Brain microvascular endothelial cell (primary cell): Measurements from ENCODE around the gene FADS1.

ENCODE experiments used
- DNase-seq: peaks from one replicate; pipeline ENCODE4 v3.0.0-alpha.2; 2020
- H3K27ac ChIP-seq: fragments of 250-450 bp; sonication (Bioruptor Pico); 2 replicates; pipeline ENCODE4 v1.5.1; 2020; ENCODE audit warnings: mild to moderate bottlenecking, moderate library complexity
- H3K27me3 ChIP-seq: fragments of 250-450 bp; sonication (Bioruptor Pico); replicated peaks from 2 replicates; pipeline ENCODE4 v1.5.1; 2020; ENCODE audit warnings: mild to moderate bottlenecking
- H3K36me3 ChIP-seq: fragments of 250-450 bp; sonication (Bioruptor Pico); replicated peaks from 2 replicates; pipeline ENCODE4 v1.5.1; 2020; ENCODE audit warnings: mild to moderate bottlenecking
- H3K4me3 ChIP-seq: 2 replicates; pipeline ENCODE4 v1.5.1; 2011; ENCODE audit warnings: low read depth, mild to moderate bottlenecking, control low read depth, low read length, moderate library complexity
- CTCF ChIP-seq: IDR thresholded peaks from 2 replicates; pipeline ENCODE4 v1.5.1; 2011; ENCODE audit warnings: low read depth, mild to moderate bottlenecking, moderate library complexity, low read length, control low read depth, inconsistent platforms; ENCODE audit errors: missing control alignments
- in situ Hi-C: cut with HindIII; loops from 2 replicates; pipeline ENCODE4 v1.10.0; 2017; ENCODE audit warnings: low sequenced_read_pairs, low pct_ligation_motif_present

The FADS1 gene

GRCh38 chr11:61763930-61764605 lies 52.7 kb downstream of the FADS1 start:
- no peaks in the 10 kb centered on the region for H3K36me3 ChIP-seq
- no peaks in the 10 kb centered on the region for H3K27me3 ChIP-seq
- no peak overlapping the region for H3K4me3 ChIP-seq
- no peak overlapping the region for H3K27ac ChIP-seq
- no peak for DNase-seq
- in situ Hi-C loops: no loop called here
- TF ChIP-seq CTCF: no peak

- in situ Hi-C loops: no loop called here
- H3K36me3 ChIP-seq: no peaks in the 10 kb centered on the region
- TF ChIP-seq CTCF: no peak
- no peak for DNase-seq
- no peak overlapping the region for H3K27ac ChIP-seq
- no peak overlapping the region for H3K4me3 ChIP-seq
- no peaks in the 10 kb centered on the region for H3K27me3 ChIP-seq
Measured at GRCh38 chr11:61762798-61763197, 54.0 kb downstream of the FADS1 start.

GRCh38 chr11:61762223-61762615 lies 54.6 kb downstream of the FADS1 start:
- Histone ChIP-seq H3K27me3 (no peaks in the 10 kb centered on the region), H3K36me3 (no peaks in the 10 kb centered on the region), H3K4me3 (no peak overlapping the region), H3K27ac (no peak overlapping the region)
- in situ Hi-C loops: no loop called here
- TF ChIP-seq CTCF: no peak
- DNase-seq: no peak

GRCh38 chr11:61761440-61762222 lies 55.2 kb downstream of the FADS1 start:
- DNase-seq: no peak
- Histone ChIP-seq H3K27ac (no peak overlapping the region), H3K27me3 (no peaks in the 10 kb centered on the region), H3K36me3 (no peaks in the 10 kb centered on the region), H3K4me3 (no peak overlapping the region)
- in situ Hi-C loops: no loop called here
- no peak for TF ChIP-seq CTCF

GRCh38 chr11:61760946-61761345 lies 55.9 kb downstream of the FADS1 start:
- H3K27ac ChIP-seq: no peak overlapping the region
- TF ChIP-seq CTCF: no peak
- H3K36me3 ChIP-seq: no peaks in the 10 kb centered on the region
- in situ Hi-C loops: no loop called here
- no peak overlapping the region for H3K4me3 ChIP-seq
- no peak for DNase-seq
- no peaks in the 10 kb centered on the region for H3K27me3 ChIP-seq
